Ectodermal cell (in vitro differentiated cells): ENCODE measurements around the gene PRKAR1B.

ENCODE experiments used
- H3K27ac ChIP-seq: 2 replicates; pipeline ENCODE4 v1.7.0; 2013; ENCODE audit warnings: mild to moderate bottlenecking, low read depth, low read length; ENCODE audit not compliant: insufficient read depth, poor library complexity, severe bottlenecking
- H3K27me3 ChIP-seq: 2 replicates; pipeline ENCODE4 v1.7.0; 2013; ENCODE audit warnings: mild to moderate bottlenecking, low read length; ENCODE audit not compliant: insufficient read depth, control insufficient read depth, poor library complexity, severe bottlenecking
- H3K36me3 ChIP-seq: one replicate; pipeline ENCODE4 v1.7.0; 2013; ENCODE audit warnings: low read length; ENCODE audit not compliant: control insufficient read depth, insufficient read depth
- H3K4me1 ChIP-seq: one replicate; pipeline ENCODE4 v1.7.0; 2013; ENCODE audit warnings: low read length; ENCODE audit not compliant: control insufficient read depth, insufficient read depth
- H3K4me3 ChIP-seq: 2 replicates; pipeline ENCODE4 v1.7.0; 2013; ENCODE audit warnings: low read depth, low read length, control low read depth; ENCODE audit not compliant: insufficient read depth
- H3K9me3 ChIP-seq: 2 replicates; pipeline ENCODE4 v1.7.0; 2013; ENCODE audit warnings: mild to moderate bottlenecking, low read length, moderate library complexity; ENCODE audit not compliant: control insufficient read depth
- WGBS, 2 experiments: methylation state at CpG; one replicate each; pipeline ENCODE4 v1.1.7; 2013; ENCODE audit warnings: missing lambda C conversion rate in 2 of 2; 5-methylcytosine and 5-hydroxymethylcytosine counted together

The PRKAR1B gene

DNA sequence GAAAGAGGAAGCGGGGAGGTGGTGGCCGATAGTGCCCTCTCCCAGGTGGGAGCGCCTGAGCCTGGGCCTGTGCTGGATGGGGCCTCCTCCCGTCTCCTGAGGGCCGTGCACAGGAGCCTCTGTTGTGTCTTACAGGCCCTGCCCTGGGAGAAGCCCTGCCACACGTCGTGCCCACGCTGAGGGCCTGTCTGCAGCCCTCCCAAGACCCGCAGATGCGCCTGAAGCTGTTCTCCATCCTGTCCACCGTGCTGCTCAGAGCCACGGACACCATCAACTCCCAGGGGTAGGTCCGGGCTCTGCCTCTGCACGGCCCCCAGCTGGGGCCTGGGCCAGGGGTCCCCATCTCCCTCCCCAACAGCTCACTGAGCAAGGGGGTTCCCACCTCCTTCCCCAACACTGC is 43.3 kb upstream of the PRKAR1B start:
- Histone ChIP-seq H3K9me3 (no peaks in the 10 kb centered on the region), H3K4me3 (no peak overlapping the region), H3K27ac (no peak overlapping the region), H3K4me1 (no peaks in the 10 kb centered on the region), H3K27me3 (no peaks in the 10 kb centered on the region), H3K36me3 (peaks cover 12% of the 10 kb centered on the region)
- 95% methylated on average over 14 of the region's 14 CpGs for WGBS, 2 experiments

DNA sequence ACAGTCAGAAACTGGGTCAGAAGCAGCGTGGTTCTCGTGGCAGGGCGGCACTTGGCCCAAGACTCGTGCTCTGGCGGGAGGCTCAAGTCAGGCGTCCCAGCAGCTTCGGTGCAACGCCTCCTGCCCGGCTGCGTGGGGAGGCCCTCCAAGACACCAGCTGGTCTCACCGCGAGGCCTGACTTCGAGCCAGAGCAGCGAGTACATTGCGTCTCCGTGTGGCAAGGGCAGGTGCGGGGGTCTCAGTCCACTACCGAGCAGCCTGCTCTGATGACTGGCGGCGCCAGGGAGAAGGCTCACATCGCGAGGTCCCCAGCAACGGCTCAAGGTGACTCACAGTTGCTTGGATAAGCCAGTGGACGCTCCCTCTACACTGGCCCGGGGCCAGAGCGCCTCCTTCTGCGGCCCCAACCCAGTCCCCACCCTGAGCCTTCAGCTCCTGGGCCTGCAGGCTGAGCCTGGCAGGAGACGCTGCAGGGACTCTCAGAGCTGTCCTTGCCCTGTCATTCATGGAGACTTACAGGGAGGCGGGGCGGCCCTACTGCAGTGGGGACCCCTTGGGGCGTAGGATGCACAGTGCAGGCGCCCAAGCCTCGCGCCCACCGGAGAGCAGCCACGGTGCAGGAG is 41.9 kb upstream of the PRKAR1B start:
- H3K4me3 ChIP-seq = no peak overlapping the region
- no peaks in the 10 kb centered on the region for H3K4me1 ChIP-seq
- H3K9me3 ChIP-seq = no peaks in the 10 kb centered on the region
- no peak overlapping the region for H3K27ac ChIP-seq
- peaks cover 23% of the 10 kb centered on the region for H3K36me3 ChIP-seq
- 92 to 93% methylated on average over 36 of the region's 36 CpGs for whole genome bisulfite sequencing, 2 experiments
- no peaks in the 10 kb centered on the region for H3K27me3 ChIP-seq

DNA sequence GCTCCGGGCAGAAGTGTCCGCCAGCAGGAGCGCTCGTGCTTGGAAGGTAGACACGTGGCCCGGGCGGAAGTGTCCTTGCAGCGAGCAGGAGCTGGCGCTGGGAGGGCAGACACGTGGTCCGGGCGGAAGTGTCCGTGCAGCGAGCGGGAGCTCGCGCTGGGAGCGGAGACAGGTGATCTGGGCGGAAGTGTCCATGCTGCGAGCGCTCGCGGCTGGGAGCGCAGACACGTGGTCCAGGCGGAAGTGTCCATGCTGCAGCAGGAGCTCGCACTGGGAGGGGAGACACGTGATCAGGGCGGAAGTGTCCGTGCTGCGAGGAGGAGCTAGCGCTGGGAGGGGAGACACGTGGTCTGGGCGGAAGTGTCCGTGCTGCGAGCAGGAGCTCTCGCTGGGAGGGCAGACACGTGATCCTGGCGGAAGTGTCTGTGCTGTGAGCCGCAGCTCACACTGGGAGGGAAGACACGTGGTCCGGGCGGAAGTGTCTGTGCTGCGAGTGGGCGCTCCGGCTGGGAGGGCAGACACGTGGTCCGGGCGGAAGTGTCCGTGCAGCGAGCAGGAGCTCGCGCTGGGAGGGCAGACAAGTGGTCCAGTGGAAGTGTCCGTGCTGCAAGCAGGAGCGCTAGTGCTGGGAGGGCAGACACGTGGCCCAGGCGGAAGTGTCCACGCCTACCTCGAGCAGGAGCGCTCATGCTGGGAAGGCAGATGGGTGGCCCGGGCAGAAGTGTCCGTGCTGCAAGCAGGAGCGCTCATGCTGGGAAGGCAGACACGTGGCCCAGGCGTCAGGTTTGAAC is 41.1 kb upstream of the PRKAR1B start:
- Histone ChIP-seq H3K4me3 (no peak overlapping the region), H3K27ac (no peak overlapping the region), H3K27me3 (no peaks in the 10 kb centered on the region), H3K36me3 (peaks cover 24% of the 10 kb centered on the region), H3K9me3 (no peaks in the 10 kb centered on the region), H3K4me1 (no peaks in the 10 kb centered on the region)
- 93 to 94% methylated on average over 65 of the region's 65 CpGs for WGBS, 2 experiments

DNA sequence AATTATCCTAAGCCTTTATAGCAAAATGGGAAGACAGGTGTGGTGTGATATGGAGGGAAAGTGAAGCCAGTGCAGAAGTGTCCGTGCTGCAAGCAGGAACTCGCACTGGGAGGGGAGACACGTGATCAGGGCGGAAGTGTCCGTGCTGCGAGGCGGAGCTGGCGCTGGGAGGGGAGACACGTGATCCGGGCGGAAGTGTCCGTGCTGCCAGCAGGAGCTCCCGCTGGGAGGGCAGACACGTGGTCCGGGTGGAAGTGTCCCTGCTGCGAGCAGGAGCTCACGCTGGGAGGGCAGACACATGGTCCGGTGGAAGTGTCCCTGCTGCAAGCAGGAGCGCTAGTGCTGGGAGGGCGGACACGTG is 40.5 kb upstream of the PRKAR1B start:
- H3K4me1 ChIP-seq = no peaks in the 10 kb centered on the region
- H3K36me3 ChIP-seq = peaks cover 24% of the 10 kb centered on the region
- no peak overlapping the region for H3K4me3 ChIP-seq
- H3K27ac ChIP-seq = no peak overlapping the region
- no peaks in the 10 kb centered on the region for H3K27me3 ChIP-seq
- 90 to 92% methylated on average over 21 of the region's 21 CpGs for WGBS, 2 experiments
- H3K9me3 ChIP-seq = no peaks in the 10 kb centered on the region

DNA sequence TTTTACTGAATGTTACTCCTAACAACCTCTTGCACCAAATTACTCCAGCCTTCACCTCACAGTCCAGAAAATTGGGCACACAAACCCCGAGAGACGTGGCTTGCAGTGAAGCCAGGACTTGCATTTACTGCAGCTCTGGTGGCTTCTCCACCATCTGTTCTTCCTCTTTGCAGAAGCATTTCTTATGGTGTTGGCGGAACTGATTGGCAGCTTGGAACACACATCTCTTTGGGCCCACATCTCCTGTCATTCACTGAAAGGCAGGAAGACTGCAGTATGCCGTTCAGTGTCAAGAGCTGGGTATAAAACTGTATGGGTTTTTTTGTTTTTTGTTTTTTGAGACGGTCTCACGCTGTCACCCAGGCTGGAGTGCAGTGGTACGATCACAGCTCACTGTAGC is 38.3 kb upstream of the PRKAR1B start:
- Histone ChIP-seq H3K4me1 (no peaks in the 10 kb centered on the region), H3K27ac (no peak overlapping the region), H3K4me3 (no peak overlapping the region), H3K36me3 (peaks cover 24% of the 10 kb centered on the region), H3K27me3 (no peaks in the 10 kb centered on the region), H3K9me3 (no peaks in the 10 kb centered on the region)
- 88 to 91% methylated on average over 7 of the region's 7 CpGs for WGBS, 2 experiments

DNA sequence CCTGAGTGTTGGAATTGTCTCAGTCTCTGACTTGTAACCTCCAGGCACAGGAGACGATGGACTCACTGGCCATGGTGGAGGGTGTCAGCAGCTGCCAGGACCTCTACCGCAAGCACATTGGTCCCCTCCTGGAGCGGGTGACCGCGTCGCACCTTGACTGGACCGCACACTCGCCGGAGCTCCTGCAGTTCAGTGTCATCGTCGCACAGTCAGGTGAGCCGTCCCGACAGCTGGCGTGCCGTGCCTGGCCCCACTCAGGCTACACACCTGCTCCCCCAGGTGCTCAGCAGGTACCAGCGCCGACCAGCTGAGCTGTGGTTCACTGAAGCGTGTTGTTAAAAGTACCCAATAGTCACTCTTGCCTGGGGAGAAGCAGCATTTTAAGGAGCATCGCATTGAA is 36.7 kb upstream of the PRKAR1B start:
- 96 to 97% methylated on average over 19 of the region's 19 CpGs for whole genome bisulfite sequencing, 2 experiments
- no peaks in the 10 kb centered on the region for H3K9me3 ChIP-seq
- H3K36me3 ChIP-seq = peaks cover 22% of the 10 kb centered on the region

DNA sequence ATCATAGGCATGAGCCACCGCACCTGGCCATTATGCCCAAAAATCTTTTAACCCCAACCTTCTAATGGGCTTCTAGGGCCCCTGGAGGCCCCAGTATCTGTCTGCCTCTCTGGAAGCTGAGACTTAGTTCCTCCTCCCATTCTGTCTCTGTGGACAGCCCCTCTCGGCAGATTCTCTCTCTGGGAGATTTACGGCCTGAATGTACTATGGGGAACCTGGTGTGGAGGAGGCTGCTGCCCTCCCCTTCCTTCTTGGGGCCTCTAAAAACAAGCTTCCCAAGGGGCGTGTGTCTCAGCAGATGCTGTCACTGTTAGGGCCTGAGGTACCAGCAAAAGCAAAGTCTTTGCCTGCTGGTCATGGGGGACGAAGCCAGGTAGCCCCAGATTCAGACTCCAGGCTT is 35.8 kb upstream of the PRKAR1B start:
- H3K4me1 ChIP-seq = no peaks in the 10 kb centered on the region
- no peaks in the 10 kb centered on the region for H3K27me3 ChIP-seq
- no peak overlapping the region for H3K4me3 ChIP-seq
- peaks cover 26% of the 10 kb centered on the region for H3K36me3 ChIP-seq
- WGBS, 2 experiments = 80 to 90% methylated on average over 5 of the region's 5 CpGs
- H3K9me3 ChIP-seq = no peaks in the 10 kb centered on the region
- H3K27ac ChIP-seq = no peak overlapping the region

More for the DNA sequence above, 36.7 kb upstream of the PRKAR1B start:
- H3K4me1 ChIP-seq = no peaks in the 10 kb centered on the region
- H3K27ac ChIP-seq = no peak overlapping the region
- H3K4me3 ChIP-seq = no peak overlapping the region
- no peaks in the 10 kb centered on the region for H3K27me3 ChIP-seq

DNA sequence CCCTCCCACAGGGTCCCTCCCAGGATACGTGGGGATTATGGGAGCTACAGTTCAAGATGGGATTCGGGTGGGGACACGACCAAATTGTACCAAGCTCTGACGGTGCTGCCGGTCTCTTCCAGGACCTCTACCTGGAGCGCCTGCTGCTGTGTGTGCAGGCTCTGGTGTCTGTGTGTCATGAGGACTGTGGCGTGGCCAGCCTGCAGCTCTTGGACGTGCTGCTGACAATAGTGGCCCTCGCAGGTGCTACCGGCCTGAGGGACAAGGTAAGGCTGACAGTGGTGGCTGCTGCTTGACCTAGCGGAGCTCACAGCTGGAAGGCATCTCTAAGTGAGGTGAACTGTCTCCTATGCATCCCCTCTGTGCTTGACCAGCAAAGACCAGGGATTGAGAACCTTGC is 34.5 kb upstream of the PRKAR1B start:
- Histone ChIP-seq H3K4me1 (no peaks in the 10 kb centered on the region), H3K4me3 (no peak overlapping the region), H3K27me3 (no peaks in the 10 kb centered on the region), H3K27ac (no peak overlapping the region), H3K36me3 (peaks cover 35% of the 10 kb centered on the region), H3K9me3 (no peaks in the 10 kb centered on the region)
- WGBS, 2 experiments = 94 to 96% methylated on average over 11 of the region's 11 CpGs

DNA sequence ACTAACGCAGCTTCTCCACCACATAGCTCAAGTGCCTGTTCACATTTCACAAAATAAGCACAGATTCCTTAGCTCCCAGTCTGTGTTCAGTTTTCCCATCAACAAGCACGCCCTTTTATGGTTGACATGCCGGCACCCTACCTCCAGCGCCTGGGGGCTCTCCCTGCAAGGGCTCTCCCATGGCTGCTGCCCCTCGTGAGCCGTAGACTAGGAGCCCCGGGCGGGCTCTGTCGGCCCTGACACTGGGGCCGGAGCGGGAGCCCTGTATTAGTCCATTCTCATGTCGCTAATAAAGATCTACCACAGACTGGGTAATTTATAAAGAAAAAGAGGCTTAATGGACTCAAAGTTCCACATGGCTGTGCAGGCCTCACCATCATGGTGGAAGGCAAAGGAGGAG is 34.0 kb upstream of the PRKAR1B start:
- Histone ChIP-seq H3K4me1 (no peaks in the 10 kb centered on the region), H3K27ac (no peak overlapping the region), H3K4me3 (no peak overlapping the region), H3K27me3 (no peaks in the 10 kb centered on the region), H3K36me3 (peaks cover 31% of the 10 kb centered on the region), H3K9me3 (no peaks in the 10 kb centered on the region)
- 96 to 97% methylated on average over 12 of the region's 12 CpGs for WGBS, 2 experiments

DNA sequence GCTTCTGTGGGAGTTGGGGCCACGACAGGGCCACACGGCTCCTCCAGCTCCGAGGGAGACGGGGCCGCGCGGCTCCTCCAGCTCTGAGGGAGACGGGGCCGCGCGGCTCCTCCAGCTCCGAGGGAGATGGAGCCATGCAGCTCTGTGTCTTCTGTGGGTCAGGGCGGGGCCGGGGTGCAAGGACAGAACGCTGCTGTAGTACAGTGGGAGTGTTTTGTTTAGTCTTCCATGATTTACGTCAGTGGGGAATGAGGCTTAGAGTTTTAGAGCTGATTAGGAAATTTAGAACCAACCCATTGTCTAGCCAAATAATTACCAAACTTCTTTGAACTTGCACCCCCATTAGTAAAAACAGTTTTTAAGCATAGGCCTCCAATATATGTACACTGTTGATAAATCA is 32.9 kb upstream of the PRKAR1B start:
- H3K9me3 ChIP-seq = no peaks in the 10 kb centered on the region
- H3K27ac ChIP-seq = no peak overlapping the region
- no peaks in the 10 kb centered on the region for H3K4me1 ChIP-seq
- H3K36me3 ChIP-seq = peaks cover 31% of the 10 kb centered on the region
- WGBS, 2 experiments = 94 to 95% methylated on average over 16 of the region's 16 CpGs
- H3K27me3 ChIP-seq = no peaks in the 10 kb centered on the region
- no peak overlapping the region for H3K4me3 ChIP-seq
